ENCODE measurements around the gene ABCC11. TPM values are rescaled to one million over a fixed set of nuclear protein-coding genes. Genes with fewer than 3 reads are reported as not detected.

ABCC11 gene
- total and polyA plus RNA-seq, 2 of the 13 experiments (the other 11 are each of a cell fraction or from before 2014, with no cell fraction given), result 1.0 to 1.4 TPM

DNA sequence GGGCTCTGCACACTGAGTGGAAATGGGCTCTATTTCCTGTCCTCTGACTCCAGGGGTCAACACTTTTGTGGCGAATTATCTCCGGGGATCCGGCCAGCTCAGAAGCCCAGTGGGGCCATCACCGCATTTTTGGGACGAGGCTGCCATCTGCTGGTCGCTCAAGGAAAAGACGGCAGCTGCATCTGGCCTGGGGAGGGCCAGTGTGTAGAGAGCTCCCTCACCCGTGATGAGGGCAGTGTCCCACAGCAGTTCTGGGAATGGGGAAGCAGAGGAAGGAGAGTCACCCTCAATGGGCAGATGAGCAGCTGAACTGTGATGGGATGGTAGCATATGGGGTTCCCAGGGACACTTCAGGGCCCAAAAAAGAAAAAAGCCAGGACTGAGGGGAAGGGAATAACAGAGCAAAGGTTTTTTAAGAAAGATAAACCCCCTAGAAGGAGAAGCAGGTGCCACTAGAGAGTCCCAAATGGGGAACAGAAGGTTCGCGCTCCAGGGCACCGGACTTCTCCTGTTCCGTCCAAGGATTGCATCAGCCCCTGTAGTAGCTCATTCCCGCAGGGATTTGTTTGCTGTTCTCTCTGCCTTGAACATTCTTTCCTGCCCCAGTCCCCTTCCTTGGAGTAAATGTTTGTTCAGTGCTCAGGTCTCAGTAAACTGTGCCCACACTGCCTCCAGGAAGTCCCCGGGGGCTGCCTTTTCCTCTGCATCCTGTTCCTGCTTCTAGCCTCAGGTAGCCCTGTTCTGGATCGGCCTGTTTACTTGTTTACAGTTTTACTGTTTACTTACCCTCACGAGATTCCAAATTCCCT lies 82.2 kb downstream of the ABCC11 start (continued):
- TF ChIP-seq, protein P1, sequence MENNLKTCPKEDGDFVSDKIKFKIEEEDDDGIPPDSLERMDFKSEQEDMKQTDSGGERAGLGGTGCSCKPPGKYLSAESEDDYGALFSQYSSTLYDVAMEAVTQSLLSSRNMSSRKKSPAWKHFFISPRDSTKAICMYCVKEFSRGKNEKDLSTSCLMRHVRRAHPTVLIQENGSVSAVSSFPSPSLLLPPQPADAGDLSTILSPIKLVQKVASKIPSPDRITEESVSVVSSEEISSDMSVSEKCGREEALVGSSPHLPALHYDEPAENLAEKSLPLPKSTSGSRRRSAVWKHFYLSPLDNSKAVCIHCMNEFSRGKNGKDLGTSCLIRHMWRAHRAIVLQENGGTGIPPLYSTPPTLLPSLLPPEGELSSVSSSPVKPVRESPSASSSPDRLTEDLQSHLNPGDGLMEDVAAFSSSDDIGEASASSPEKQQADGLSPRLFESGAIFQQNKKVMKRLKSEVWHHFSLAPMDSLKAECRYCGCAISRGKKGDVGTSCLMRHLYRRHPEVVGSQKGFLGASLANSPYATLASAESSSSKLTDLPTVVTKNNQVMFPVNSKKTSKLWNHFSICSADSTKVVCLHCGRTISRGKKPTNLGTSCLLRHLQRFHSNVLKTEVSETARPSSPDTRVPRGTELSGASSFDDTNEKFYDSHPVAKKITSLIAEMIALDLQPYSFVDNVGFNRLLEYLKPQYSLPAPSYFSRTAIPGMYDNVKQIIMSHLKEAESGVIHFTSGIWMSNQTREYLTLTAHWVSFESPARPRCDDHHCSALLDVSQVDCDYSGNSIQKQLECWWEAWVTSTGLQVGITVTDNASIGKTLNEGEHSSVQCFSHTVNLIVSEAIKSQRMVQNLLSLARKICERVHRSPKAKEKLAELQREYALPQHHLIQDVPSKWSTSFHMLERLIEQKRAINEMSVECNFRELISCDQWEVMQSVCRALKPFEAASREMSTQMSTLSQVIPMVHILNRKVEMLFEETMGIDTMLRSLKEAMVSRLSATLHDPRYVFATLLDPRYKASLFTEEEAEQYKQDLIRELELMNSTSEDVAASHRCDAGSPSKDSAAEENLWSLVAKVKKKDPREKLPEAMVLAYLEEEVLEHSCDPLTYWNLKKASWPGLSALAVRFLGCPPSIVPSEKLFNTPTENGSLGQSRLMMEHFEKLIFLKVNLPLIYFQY (CRISPR knock-in tag; IDR thresholded peaks at IDR 0.05; ENCODE audit: borderline replicate concordance), result 0 out of 2 replicates have a peak, but pooled peaks have one; percentile 18
- no peak; the same call in 1 of the 2 replicates for TF ChIP-seq TAF1 (CRISPR knock-in tag; IDR thresholded peaks at IDR 0.05)
- peak; percentile 90; the same call in 1 of the 2 replicates for TF ChIP-seq ZNF619 (CRISPR knock-in tag; IDR thresholded peaks at IDR 0.05)
- TF ChIP-seq NR1H2 (CRISPR knock-in tag; IDR thresholded peaks at IDR 0.05; ENCODE audit: borderline replicate concordance, low read depth), result no peak
- no peak for TF ChIP-seq ZNF18 (CRISPR knock-in tag; IDR thresholded peaks at IDR 0.05; ENCODE audit: insufficient replicate concordance)
- TF ChIP-seq, protein P2, sequence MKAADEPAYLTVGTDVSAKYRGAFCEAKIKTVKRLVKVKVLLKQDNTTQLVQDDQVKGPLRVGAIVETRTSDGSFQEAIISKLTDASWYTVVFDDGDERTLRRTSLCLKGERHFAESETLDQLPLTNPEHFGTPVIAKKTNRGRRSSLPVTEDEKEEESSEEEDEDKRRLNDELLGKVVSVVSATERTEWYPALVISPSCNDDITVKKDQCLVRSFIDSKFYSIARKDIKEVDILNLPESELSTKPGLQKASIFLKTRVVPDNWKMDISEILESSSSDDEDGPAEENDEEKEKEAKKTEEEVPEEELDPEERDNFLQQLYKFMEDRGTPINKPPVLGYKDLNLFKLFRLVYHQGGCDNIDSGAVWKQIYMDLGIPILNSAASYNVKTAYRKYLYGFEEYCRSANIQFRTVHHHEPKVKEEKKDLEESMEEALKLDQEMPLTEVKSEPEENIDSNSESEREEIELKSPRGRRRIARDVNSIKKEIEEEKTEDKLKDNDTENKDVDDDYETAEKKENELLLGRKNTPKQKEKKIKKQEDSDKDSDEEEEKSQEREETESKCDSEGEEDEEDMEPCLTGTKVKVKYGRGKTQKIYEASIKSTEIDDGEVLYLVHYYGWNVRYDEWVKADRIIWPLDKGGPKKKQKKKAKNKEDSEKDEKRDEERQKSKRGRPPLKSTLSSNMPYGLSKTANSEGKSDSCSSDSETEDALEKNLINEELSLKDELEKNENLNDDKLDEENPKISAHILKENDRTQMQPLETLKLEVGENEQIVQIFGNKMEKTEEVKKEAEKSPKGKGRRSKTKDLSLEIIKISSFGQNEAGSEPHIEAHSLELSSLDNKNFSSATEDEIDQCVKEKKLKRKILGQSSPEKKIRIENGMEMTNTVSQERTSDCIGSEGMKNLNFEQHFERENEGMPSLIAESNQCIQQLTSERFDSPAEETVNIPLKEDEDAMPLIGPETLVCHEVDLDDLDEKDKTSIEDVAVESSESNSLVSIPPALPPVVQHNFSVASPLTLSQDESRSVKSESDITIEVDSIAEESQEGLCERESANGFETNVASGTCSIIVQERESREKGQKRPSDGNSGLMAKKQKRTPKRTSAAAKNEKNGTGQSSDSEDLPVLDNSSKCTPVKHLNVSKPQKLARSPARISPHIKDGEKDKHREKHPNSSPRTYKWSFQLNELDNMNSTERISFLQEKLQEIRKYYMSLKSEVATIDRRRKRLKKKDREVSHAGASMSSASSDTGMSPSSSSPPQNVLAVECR (CRISPR knock-in tag; IDR thresholded peaks at IDR 0.05; ENCODE audit: borderline replicate concordance), result peak; percentile 72; the same call in 1 of the 2 replicates
- TF ChIP-seq KDM5B (CRISPR knock-in tag; IDR thresholded peaks at IDR 0.05; ENCODE audit: borderline replicate concordance), result peak; percentile 13; the same call in 1 of the 2 replicates
- TF ChIP-seq, protein P3, sequence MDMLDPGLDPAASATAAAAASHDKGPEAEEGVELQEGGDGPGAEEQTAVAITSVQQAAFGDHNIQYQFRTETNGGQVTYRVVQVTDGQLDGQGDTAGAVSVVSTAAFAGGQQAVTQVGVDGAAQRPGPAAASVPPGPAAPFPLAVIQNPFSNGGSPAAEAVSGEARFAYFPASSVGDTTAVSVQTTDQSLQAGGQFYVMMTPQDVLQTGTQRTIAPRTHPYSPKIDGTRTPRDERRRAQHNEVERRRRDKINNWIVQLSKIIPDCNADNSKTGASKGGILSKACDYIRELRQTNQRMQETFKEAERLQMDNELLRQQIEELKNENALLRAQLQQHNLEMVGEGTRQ (IDR thresholded peaks at IDR 0.05; ENCODE audit: low read depth, low read length), result no peak; the same call in 1 of the 2 replicates
- TF ChIP-seq, protein P3 (CRISPR knock-in tag; IDR thresholded peaks at IDR 0.05; ENCODE audit: borderline replicate concordance), result no peak
- TF ChIP-seq ZNF256 (CRISPR knock-in tag; conservative IDR thresholded peaks at IDR 0.05), result no peak
- TF ChIP-seq HBP1 (CRISPR knock-in tag; IDR thresholded peaks at IDR 0.05; ENCODE audit: low read depth), result 0 out of 2 replicates have a peak, but pooled peaks have one; percentile 29
- no peak for TF ChIP-seq ZNF329 (CRISPR knock-in tag; IDR thresholded peaks at IDR 0.05; ENCODE audit: low read depth)
- TF ChIP-seq ZNF253 (CRISPR knock-in tag; IDR thresholded peaks at IDR 0.05; ENCODE audit: borderline replicate concordance), result no peak
- TF ChIP-seq SRF (IDR thresholded peaks at IDR 0.05; ENCODE audit: low read depth, low read length), result no peak

All from HepG2 (cell line).